Ramos (cell line): Measurements from ENCODE around the gene ADAMTS13.
"Not testable (repeated sequence)": the region's sequence is repeated elsewhere in the genome, so short reads cannot be mapped to it uniquely, and the experiment has no call there.

Experiments used
- in situ Hi-C: fragments of 300-500 bp; cut with MboI; formaldehyde crosslinking; loops from one replicate; pipeline ENCODE4 v1.14.3; 2022; ENCODE audit warnings: low sequenced_read_pairs; ENCODE audit not compliant: unreplicated experiment

ADAMTS13 gene

GRCh38 chr9:133390713-133391112 lies 31.5 kb upstream of the ADAMTS13 start:
- in situ Hi-C loops = no loop called here

GRCh38 chr9:133391449-133391848 lies 30.7 kb upstream of the ADAMTS13 start:
- in situ Hi-C loops = not testable (repeated sequence)

- in situ Hi-C loops = not testable (repeated sequence)
Measured at GRCh38 chr9:133392308-133392707, 29.9 kb upstream of the ADAMTS13 start.

- in situ Hi-C loops = no loop called here
Measured at GRCh38 chr9:133393399-133393798, 28.8 kb upstream of the ADAMTS13 start.

GRCh38 chr9:133394687-133395271 lies 27.4 kb upstream of the ADAMTS13 start:
- in situ Hi-C loops = no loop called here

- in situ Hi-C loops = no loop called here
Measured at GRCh38 chr9:133396952-133397351, 25.2 kb upstream of the ADAMTS13 start.

- in situ Hi-C loops = no loop called here
Measured at GRCh38 chr9:133397370-133397769, 24.8 kb upstream of the ADAMTS13 start.

GRCh38 chr9:133397895-133398294 lies 24.3 kb upstream of the ADAMTS13 start:
- in situ Hi-C loops = no loop called here

GRCh38 chr9:133400292-133400691 lies 21.9 kb upstream of the ADAMTS13 start:
- in situ Hi-C loops = no loop called here

GRCh38 chr9:133401588-133401987 lies 20.6 kb upstream of the ADAMTS13 start:
- in situ Hi-C loops = no loop called here

GRCh38 chr9:133402689-133403088 lies 19.5 kb upstream of the ADAMTS13 start:
- in situ Hi-C loops = no loop called here

GRCh38 chr9:133403766-133404453 lies 18.3 kb upstream of the ADAMTS13 start:
- in situ Hi-C loops = no loop called here

GRCh38 chr9:133404454-133405002 lies 17.6 kb upstream of the ADAMTS13 start:
- in situ Hi-C loops = loop anchor here (5.0 kb wide), 1 partner anchor 78 kb away; no protein-coding TSS in a partner anchor

GRCh38 chr9:133405508-133406438 lies 16.4 kb upstream of the ADAMTS13 start:
- in situ Hi-C loops = loop anchor here (5.0 kb wide), 1 partner anchor 77 kb away; no protein-coding TSS in a partner anchor

- in situ Hi-C loops = loop anchor here (5.0 kb wide), 1 partner anchor 76 kb away; no protein-coding TSS in a partner anchor
Measured at GRCh38 chr9:133406480-133407307, 15.5 kb upstream of the ADAMTS13 start.

GRCh38 chr9:133408042-133408441 lies 14.1 kb upstream of the ADAMTS13 start:
- in situ Hi-C loops = loop anchor here (5.0 kb wide), 1 partner anchor 74 kb away; no protein-coding TSS in a partner anchor

GRCh38 chr9:133415170-133415569 lies 7.0 kb upstream of the ADAMTS13 start:
- in situ Hi-C loops = no loop called here

GRCh38 chr9:133417541-133418461 lies 4.4 kb upstream of the ADAMTS13 start, which contains the start of gene REXO4:
Gene REXO4, minus strand, starts transcription at chr9:133418010. Its CDS starts 166 bp downstream, at chr9:133417844.
- in situ Hi-C loops = no loop called here
